Hepatocyte (in vitro differentiated cells): ENCODE measurements around the gene ZNF789. TPM values are rescaled to one million over a fixed set of nuclear protein-coding genes. Genes with fewer than 3 reads are reported as not detected.

Experiments
- DNase-seq: peaks from one replicate; pipeline ENCODE4 v3.0.0-alpha.2; 2016; ENCODE audit warnings: low spot score
- H2AFZ ChIP-seq: fragments of 200-600 bp; sonication (generic); 2 replicates; pipeline ENCODE4 v1.6.0; 2016; ENCODE audit warnings: antibody characterized with exemption, mild to moderate bottlenecking
- H3K27ac ChIP-seq: fragments of 200-600 bp; sonication (generic); 2 replicates; pipeline ENCODE4 v1.5.1; 2016; ENCODE audit warnings: mild to moderate bottlenecking
- H3K27me3 ChIP-seq: fragments of 200-600 bp; sonication (generic); 2 replicates; pipeline ENCODE4 v1.6.1; 2016
- H3K36me3 ChIP-seq: fragments of 200-600 bp; sonication (generic); replicated peaks from 2 replicates; pipeline ENCODE4 v1.5.1; 2016; ENCODE audit warnings: low read depth; ENCODE audit not compliant: insufficient read depth
- H3K4me1 ChIP-seq: fragments of 200-600 bp; sonication (generic); 2 replicates; pipeline ENCODE4 v1.5.1; 2016; ENCODE audit warnings: mild to moderate bottlenecking, moderate library complexity; ENCODE audit not compliant: insufficient read depth
- H3K4me2 ChIP-seq: fragments of 200-600 bp; sonication (generic); 2 replicates; pipeline ENCODE4 v1.6.0; 2016
- H3K4me3 ChIP-seq: fragments of 200-600 bp; sonication (generic); 2 replicates; pipeline ENCODE4 v1.5.1; 2016; ENCODE audit warnings: mild to moderate bottlenecking
- H3K79me2 ChIP-seq: fragments of 200-600 bp; sonication (generic); 2 replicates; pipeline ENCODE4 v1.6.0; 2017; ENCODE audit warnings: mild to moderate bottlenecking
- H3K9me2 ChIP-seq: fragments of 200-600 bp; sonication (generic); replicated peaks from 2 replicates; pipeline ENCODE4 v1.6.0; 2017; ENCODE audit warnings: mild to moderate bottlenecking; ENCODE audit not compliant: insufficient read depth
- H3K9me3 ChIP-seq: fragments of 200-600 bp; sonication (generic); 2 replicates; pipeline ENCODE4 v1.5.1; 2016; ENCODE audit warnings: low read depth, mild to moderate bottlenecking
- H4K20me1 ChIP-seq: fragments of 200-600 bp; sonication (generic); 2 replicates; pipeline ENCODE4 v1.6.0; 2016; ENCODE audit warnings: mild to moderate bottlenecking; ENCODE audit not compliant: insufficient read depth, poor library complexity, severe bottlenecking
- EZH2 ChIP-seq: fragments of 200-600 bp; sonication (generic); IDR thresholded peaks from 2 replicates; pipeline ENCODE4 v1.6.1; 2016; ENCODE audit warnings: antibody characterized with exemption, mild to moderate bottlenecking, borderline replicate concordance
- EZH2phosphoT487 ChIP-seq: fragments of 200-600 bp; sonication (generic); IDR thresholded peaks from one replicate; pipeline ENCODE4 v1.6.1; 2018; ENCODE audit warnings: antibody characterized with exemption, mild to moderate bottlenecking, low read depth, moderate library complexity; ENCODE audit not compliant: unreplicated experiment, severe bottlenecking
- WGBS: methylation state at CpG from one replicate; pipeline ENCODE4 v1.1.6; 2016; ENCODE audit warnings: low lambda C conversion rate; ENCODE audit errors: missing lambda C conversion rate; 5-methylcytosine and 5-hydroxymethylcytosine counted together
- polyA plus RNA-seq: library from polyadenylated mRNA; unstranded; fragments of >200 nt; fragmentation: Nextera tagmentation; extraction: Ambion mirVana; gene quantifications from 2 replicates; pipeline ENCODE4 v1.2.1, GENCODE V29; 2016
- total RNA-seq: library from RNA; depleted of rRNA; stranded (reverse); fragments of >200 nt; gene quantifications from 2 replicates; pipeline ENCODE4 v1.2.3, GENCODE V29; 2014
- TF ChIP-seq, protein P1 (sequence below): fragments of 200-600 bp; sonication (generic); IDR thresholded peaks from 2 replicates; pipeline ENCODE4 v1.5.1; 2016; ENCODE audit warnings: antibody characterized with exemption, mild to moderate bottlenecking; ENCODE audit not compliant: poor library complexity

The ZNF789 gene
- total and polyA plus RNA-seq, 2 experiments from 2014 or later, result 8.1 to 11.3 TPM

DNA sequence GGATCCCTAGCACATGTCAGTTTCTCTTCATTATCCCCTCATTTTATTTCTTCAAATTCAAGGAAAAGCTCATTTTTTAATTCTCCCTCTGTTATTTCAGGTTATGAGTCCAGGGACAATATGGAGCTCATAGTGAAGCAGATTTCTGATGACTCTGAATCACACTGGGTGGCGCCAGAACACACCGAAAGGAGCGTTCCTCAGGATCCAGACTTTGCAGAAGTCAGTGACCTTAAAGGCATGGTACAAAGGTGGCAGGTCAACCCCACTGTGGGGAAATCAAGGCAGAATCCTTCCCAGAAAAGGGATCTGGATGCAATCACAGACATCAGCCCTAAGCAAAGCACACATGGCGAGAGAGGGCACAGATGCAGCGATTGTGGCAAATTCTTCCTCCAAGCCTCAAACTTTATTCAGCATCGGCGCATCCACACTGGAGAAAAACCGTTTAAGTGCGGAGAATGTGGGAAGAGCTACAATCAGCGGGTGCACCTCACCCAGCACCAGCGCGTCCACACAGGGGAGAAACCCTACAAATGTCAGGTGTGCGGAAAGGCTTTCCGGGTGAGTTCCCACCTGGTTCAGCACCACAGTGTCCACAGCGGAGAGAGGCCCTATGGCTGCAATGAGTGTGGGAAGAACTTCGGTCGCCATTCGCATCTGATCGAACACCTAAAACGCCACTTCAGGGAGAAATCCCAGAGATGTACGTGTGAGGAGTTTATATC, 53.2 kb downstream of the ZNF789 start:
- no peak for DNase-seq
- no peaks in the 10 kb centered on the region for H3K79me2 ChIP-seq
- no peak overlapping the region for H3K4me2 ChIP-seq
- no peaks in the 10 kb centered on the region for H3K4me1 ChIP-seq
- no peaks in the 10 kb centered on the region for H3K27me3 ChIP-seq
- H2AFZ ChIP-seq, result no peak overlapping the region
- no peak for TF ChIP-seq EZH2
- TF ChIP-seq, protein P1, sequence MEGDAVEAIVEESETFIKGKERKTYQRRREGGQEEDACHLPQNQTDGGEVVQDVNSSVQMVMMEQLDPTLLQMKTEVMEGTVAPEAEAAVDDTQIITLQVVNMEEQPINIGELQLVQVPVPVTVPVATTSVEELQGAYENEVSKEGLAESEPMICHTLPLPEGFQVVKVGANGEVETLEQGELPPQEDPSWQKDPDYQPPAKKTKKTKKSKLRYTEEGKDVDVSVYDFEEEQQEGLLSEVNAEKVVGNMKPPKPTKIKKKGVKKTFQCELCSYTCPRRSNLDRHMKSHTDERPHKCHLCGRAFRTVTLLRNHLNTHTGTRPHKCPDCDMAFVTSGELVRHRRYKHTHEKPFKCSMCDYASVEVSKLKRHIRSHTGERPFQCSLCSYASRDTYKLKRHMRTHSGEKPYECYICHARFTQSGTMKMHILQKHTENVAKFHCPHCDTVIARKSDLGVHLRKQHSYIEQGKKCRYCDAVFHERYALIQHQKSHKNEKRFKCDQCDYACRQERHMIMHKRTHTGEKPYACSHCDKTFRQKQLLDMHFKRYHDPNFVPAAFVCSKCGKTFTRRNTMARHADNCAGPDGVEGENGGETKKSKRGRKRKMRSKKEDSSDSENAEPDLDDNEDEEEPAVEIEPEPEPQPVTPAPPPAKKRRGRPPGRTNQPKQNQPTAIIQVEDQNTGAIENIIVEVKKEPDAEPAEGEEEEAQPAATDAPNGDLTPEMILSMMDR, result peak; percentile 30
- H3K9me3 ChIP-seq, result peaks cover 9% of the 10 kb centered on the region
- no peaks in the 10 kb centered on the region for H3K9me2 ChIP-seq
- H4K20me1 ChIP-seq, result no peaks in the 10 kb centered on the region
- H3K36me3 ChIP-seq, result peaks cover 5% of the 10 kb centered on the region
- no peak overlapping the region for H3K27ac ChIP-seq
- H3K4me3 ChIP-seq, result no peak overlapping the region
- WGBS, result 97% methylated on average over 21 of the region's 21 CpGs

DNA sequence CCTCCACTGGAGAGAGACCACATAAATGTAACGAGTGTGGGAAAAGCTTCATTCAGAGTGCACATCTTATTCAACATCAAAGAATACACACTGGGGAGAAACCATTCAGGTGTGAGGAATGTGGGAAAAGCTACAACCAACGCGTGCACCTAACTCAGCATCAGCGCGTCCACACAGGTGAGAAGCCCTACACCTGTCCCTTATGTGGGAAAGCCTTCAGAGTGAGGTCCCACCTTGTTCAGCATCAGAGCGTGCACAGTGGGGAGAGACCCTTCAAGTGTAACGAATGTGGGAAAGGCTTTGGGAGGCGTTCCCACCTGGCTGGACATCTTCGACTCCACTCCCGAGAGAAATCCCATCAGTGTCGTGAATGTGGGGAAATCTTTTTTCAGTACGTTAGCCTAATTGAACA, 58.7 kb downstream of the ZNF789 start:
- Histone ChIP-seq H4K20me1 (no peaks in the 10 kb centered on the region), H3K4me2 (no peak overlapping the region), H3K79me2 (no peaks in the 10 kb centered on the region), H2AFZ (no peak overlapping the region), H3K4me3 (no peak overlapping the region), H3K9me2 (no peaks in the 10 kb centered on the region), H3K4me1 (no peaks in the 10 kb centered on the region), H3K9me3 (peaks cover 29% of the 10 kb centered on the region), H3K27ac (no peak overlapping the region), H3K36me3 (peaks cover 22% of the 10 kb centered on the region), H3K27me3 (no peaks in the 10 kb centered on the region)
- TF ChIP-seq, protein P1, result no peak
- TF ChIP-seq EZH2phosphoT487, result no peak
- no peak for TF ChIP-seq EZH2
- WGBS, result 98% methylated on average over 12 of the region's 12 CpGs
- no peak for DNase-seq

DNA sequence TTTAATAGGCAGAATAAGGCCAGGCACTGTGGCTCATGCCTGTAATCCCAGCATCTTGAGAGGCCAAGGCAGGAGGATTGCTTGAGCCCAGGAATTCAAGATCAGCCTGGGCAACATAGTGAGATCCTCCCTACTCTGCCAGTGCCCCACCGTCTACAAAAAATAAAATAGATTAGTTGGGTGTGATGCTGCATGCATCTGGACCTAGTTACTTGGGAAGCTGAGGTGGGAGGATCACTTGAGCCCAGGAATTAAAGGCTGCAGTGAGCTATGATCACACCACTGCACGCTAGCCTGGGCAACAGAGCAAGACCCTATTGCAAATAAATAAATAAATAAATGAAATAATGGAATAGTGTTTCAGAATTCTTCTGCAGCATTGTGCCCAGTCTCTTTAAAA, 63.0 kb downstream of the ZNF789 start:
- H4K20me1 ChIP-seq, result no peaks in the 10 kb centered on the region
- no peak for DNase-seq
- no peaks in the 10 kb centered on the region for H3K27me3 ChIP-seq
- no peak overlapping the region for H3K4me3 ChIP-seq
- H3K4me2 ChIP-seq, result no peak overlapping the region
- TF ChIP-seq EZH2phosphoT487 (no peak), EZH2 (no peak)
- TF ChIP-seq, protein P1, result no peak
- no peaks in the 10 kb centered on the region for H3K4me1 ChIP-seq
- H3K27ac ChIP-seq, result no peak overlapping the region
- 94% methylated on average over 2 of the region's 2 CpGs for WGBS
- peaks cover 23% of the 10 kb centered on the region for H3K9me3 ChIP-seq
- H3K36me3 ChIP-seq, result peaks cover 18% of the 10 kb centered on the region
- no peaks in the 10 kb centered on the region for H3K79me2 ChIP-seq
- no peaks in the 10 kb centered on the region for H3K9me2 ChIP-seq
- no peak overlapping the region for H2AFZ ChIP-seq

Other genes starting within 250 kb of the ZNF789 start
- gene MYH16, start 200.1 kb upstream of the ZNF789 start, total RNA-seq, result 0.13 TPM in 1 of 2 replicates, not detected in the other
- gene MYH16, start 200.1 kb upstream of the ZNF789 start, polyA plus RNA-seq, result not detected in 2 replicates
- 158 and 166 TPM in 2 replicates for gene ARPC1A, start 147.0 kb upstream of the ZNF789 start, total RNA-seq
- 190 and 194 TPM in 2 replicates for gene ARPC1A, start 147.0 kb upstream of the ZNF789 start, polyA plus RNA-seq
- 139 and 153 TPM in 2 replicates for gene ARPC1B, start 98.2 kb upstream of the ZNF789 start, total RNA-seq
- gene ARPC1B, start 98.2 kb upstream of the ZNF789 start, polyA plus RNA-seq, result 199 and 205 TPM in 2 replicates
- gene PDAP1, start 64.3 kb upstream of the ZNF789 start, total RNA-seq, result 93.9 and 110 TPM in 2 replicates
- gene PDAP1, start 64.3 kb upstream of the ZNF789 start, polyA plus RNA-seq, result 52.6 and 76.5 TPM in 2 replicates
- 77.5 and 87.7 TPM in 2 replicates for gene BUD31, start 63.9 kb upstream of the ZNF789 start, total RNA-seq
- 233 and 235 TPM in 2 replicates for gene BUD31, start 63.9 kb upstream of the ZNF789 start, polyA plus RNA-seq
- 9.2 and 11.3 TPM in 2 replicates for gene PTCD1, start 34.1 kb upstream of the ZNF789 start, total RNA-seq
- 7.0 and 10.8 TPM in 2 replicates for gene PTCD1, start 34.1 kb upstream of the ZNF789 start, polyA plus RNA-seq
- 25.3 and 37.6 TPM in 2 replicates for gene CPSF4, start 33.9 kb upstream of the ZNF789 start, total RNA-seq
- gene CPSF4, start 33.9 kb upstream of the ZNF789 start, polyA plus RNA-seq, result 35.1 and 41.1 TPM in 2 replicates
- 2,783 and 3,615 TPM in 2 replicates for gene ATP5MF, start 6.7 kb upstream of the ZNF789 start, total RNA-seq
- gene ATP5MF, start 6.7 kb upstream of the ZNF789 start, polyA plus RNA-seq, result 785 and 822 TPM in 2 replicates
- 19.4 and 23.8 TPM in 2 replicates for gene ZNF394, start 27.4 kb downstream of the ZNF789 start, total RNA-seq
- 17.2 and 18.4 TPM in 2 replicates for gene ZNF394, start 27.4 kb downstream of the ZNF789 start, polyA plus RNA-seq
- 10.6 and 11.3 TPM in 2 replicates for gene ZKSCAN5, start 31.8 kb downstream of the ZNF789 start, total RNA-seq
- gene ZKSCAN5, start 31.8 kb downstream of the ZNF789 start, polyA plus RNA-seq, result 6.2 and 6.9 TPM in 2 replicates
- gene FAM200A, start 79.2 kb downstream of the ZNF789 start, total RNA-seq, result 6.3 and 7.2 TPM in 2 replicates
- gene FAM200A, start 79.2 kb downstream of the ZNF789 start, polyA plus RNA-seq, result 3.7 and 4.4 TPM in 2 replicates
- gene ZNF655, start 85.8 kb downstream of the ZNF789 start, total RNA-seq, result 69.6 and 76.3 TPM in 2 replicates
- 39.4 and 48.8 TPM in 2 replicates for gene ZNF655, start 85.8 kb downstream of the ZNF789 start, polyA plus RNA-seq
- gene TMEM225B, start 125.4 kb downstream of the ZNF789 start, total RNA-seq, result 0.20 and 0.24 TPM in 2 replicates
- 0.12 and 1.8 TPM in 2 replicates for gene TMEM225B, start 125.4 kb downstream of the ZNF789 start, polyA plus RNA-seq
- 11.4 and 18.8 TPM in 2 replicates for gene ZSCAN25, start 144.1 kb downstream of the ZNF789 start, total RNA-seq
- 8.4 and 11.4 TPM in 2 replicates for gene ZSCAN25, start 144.1 kb downstream of the ZNF789 start, polyA plus RNA-seq
- 279 and 345 TPM in 2 replicates for gene CYP3A5, start 207.1 kb downstream of the ZNF789 start, total RNA-seq
- 194 and 228 TPM in 2 replicates for gene CYP3A5, start 207.1 kb downstream of the ZNF789 start, polyA plus RNA-seq